H9 (cell line): ENCODE results near the gene EIF2S2. TPM values are rescaled to one million over a fixed set of nuclear protein-coding genes. Genes with fewer than 3 reads are reported as not detected.

Experiments
- DNase-seq: peaks from one replicate; pipeline ENCODE4 v3.0.0-alpha.2; 2017
- H2AFZ ChIP-seq: one replicate; pipeline ENCODE4 v1.6.1; 2013; ENCODE audit warnings: mild to moderate bottlenecking, low read length, control low read depth, moderate library complexity
- H2AK5ac ChIP-seq: 2 replicates; pipeline ENCODE4 v1.6.1; 2013; ENCODE audit warnings: low read length, control low read depth, mixed read lengths; ENCODE audit not compliant: insufficient read length
- H2BK120ac ChIP-seq: one replicate; pipeline ENCODE4 v1.6.1; 2013; ENCODE audit warnings: low read depth, mild to moderate bottlenecking, low read length, control low read depth, inconsistent platforms; ENCODE audit not compliant: poor library complexity, severe bottlenecking
- H2BK12ac ChIP-seq: 2 replicates; pipeline ENCODE4 v1.6.1; 2013; ENCODE audit warnings: low read length, control low read depth, mixed read lengths, low read depth; ENCODE audit not compliant: insufficient read length
- H2BK15ac ChIP-seq: 2 replicates; pipeline ENCODE4 v1.6.1; 2013; ENCODE audit warnings: low read depth, low read length, control low read depth
- H2BK20ac ChIP-seq: one replicate; pipeline ENCODE4 v1.6.1; 2013; ENCODE audit warnings: low read depth, mild to moderate bottlenecking, low read length, control low read depth, inconsistent platforms; ENCODE audit not compliant: poor library complexity, severe bottlenecking
- H2BK5ac ChIP-seq: 2 replicates; pipeline ENCODE4 v1.6.1; 2013; ENCODE audit warnings: low read length, control low read depth, mixed read lengths; ENCODE audit not compliant: insufficient read length
- H3K14ac ChIP-seq: 2 replicates; pipeline ENCODE4 v1.6.1; 2013; ENCODE audit warnings: low read length, control low read depth; ENCODE audit not compliant: insufficient read depth
- H3K18ac ChIP-seq: 2 replicates; pipeline ENCODE4 v1.6.1; 2013; ENCODE audit warnings: low read depth, mild to moderate bottlenecking, mixed read lengths, low read length, control low read depth; ENCODE audit not compliant: insufficient read length
- H3K23ac ChIP-seq: 2 replicates; pipeline ENCODE4 v1.6.1; 2013; ENCODE audit warnings: low read length, control low read depth, mixed read lengths, low read depth; ENCODE audit not compliant: insufficient read length
- H3K23me2 ChIP-seq: 2 replicates; pipeline ENCODE4 v1.6.1; 2013; ENCODE audit warnings: low read depth, mild to moderate bottlenecking, mixed read lengths, low read length, control low read depth; ENCODE audit not compliant: insufficient read length, poor library complexity, severe bottlenecking
- H3K27ac ChIP-seq: 2 replicates; pipeline ENCODE4 v1.5.1; 2013; ENCODE audit warnings: low read length, control low read depth, mixed read lengths, low read depth; ENCODE audit not compliant: insufficient read length
- H3K27me3 ChIP-seq: 2 replicates; pipeline ENCODE4 v1.6.1; 2013; ENCODE audit warnings: low read length, control low read depth, inconsistent platforms; ENCODE audit not compliant: insufficient read depth
- H3K4ac ChIP-seq: 2 replicates; pipeline ENCODE4 v1.6.1; 2013; ENCODE audit warnings: low read depth, mild to moderate bottlenecking, control low read depth, inconsistent platforms, low read length, moderate library complexity
- H3K4me1 ChIP-seq: 2 replicates; pipeline ENCODE4 v1.6.1; 2013; ENCODE audit warnings: low read length, control low read depth, inconsistent platforms; ENCODE audit not compliant: insufficient read depth
- H3K4me2 ChIP-seq: 2 replicates; pipeline ENCODE4 v1.6.1; 2013; ENCODE audit warnings: low read length, control low read depth, mixed read lengths; ENCODE audit not compliant: insufficient read length, insufficient read depth
- H3K56ac ChIP-seq: 2 replicates; pipeline ENCODE4 v1.6.1; 2013; ENCODE audit warnings: low read depth, mild to moderate bottlenecking, mixed read lengths, low read length, control low read depth; ENCODE audit not compliant: insufficient read length
- H3K79me1 ChIP-seq: 2 replicates; pipeline ENCODE4 v1.6.1; 2013; ENCODE audit warnings: low read depth, mild to moderate bottlenecking, moderate library complexity, low read length, control low read depth, inconsistent platforms; ENCODE audit not compliant: insufficient read depth, poor library complexity, severe bottlenecking
- H3K79me2 ChIP-seq: 2 replicates; pipeline ENCODE4 v1.6.1; 2013; ENCODE audit warnings: low read length, control low read depth, inconsistent platforms; ENCODE audit not compliant: insufficient read depth
- H3K9ac ChIP-seq: 2 replicates; pipeline ENCODE4 v1.6.1; 2013; ENCODE audit warnings: low read length, control low read depth, mixed read lengths; ENCODE audit not compliant: insufficient read length; ENCODE audit errors: extremely low read depth
- H3K9me3 ChIP-seq: one replicate; pipeline ENCODE4 v1.6.1; 2013; ENCODE audit warnings: low read depth, low read length, inconsistent platforms; ENCODE audit not compliant: control insufficient read depth
- H3T11ph ChIP-seq: one replicate; pipeline ENCODE4 v1.6.1; 2013; ENCODE audit warnings: mild to moderate bottlenecking, low read length, control low read depth, inconsistent platforms
- H4K20me1 ChIP-seq: one replicate; pipeline ENCODE4 v1.6.1; 2013; ENCODE audit not compliant: control insufficient read depth, insufficient read length, insufficient read depth
- H4K5ac ChIP-seq: 2 replicates; pipeline ENCODE4 v1.6.1; 2013; ENCODE audit warnings: low read depth, mild to moderate bottlenecking, mixed read lengths, low read length, control low read depth; ENCODE audit not compliant: insufficient read length
- H4K8ac ChIP-seq: replicated peaks from 2 replicates; pipeline ENCODE4 v1.6.1; 2013; ENCODE audit warnings: low read length, control low read depth, mixed read lengths, low read depth; ENCODE audit not compliant: insufficient read length
- H4K91ac ChIP-seq: 2 replicates; pipeline ENCODE4 v1.6.1; 2013; ENCODE audit warnings: low read depth, mild to moderate bottlenecking, moderate library complexity, mixed read lengths, low read length, control low read depth; ENCODE audit not compliant: insufficient read length
- H3K27ac Mint-ChIP-seq, 3 experiments: 2 replicates in 2 of 3; 3 replicates in 1 of 3; pipeline ENCODE4 v1.8.0; 2020 to 2021; ENCODE audit warnings: mixed read lengths in 3 of 3, mild to moderate bottlenecking in 1 of 3, moderate library complexity in 1 of 3
- H3K27me3 Mint-ChIP-seq: 2 replicates; pipeline ENCODE4 v1.8.0; 2021; ENCODE audit warnings: low read depth, mild to moderate bottlenecking, moderate library complexity, mixed read lengths
- H3K36me3 Mint-ChIP-seq, 3 experiments: 2 replicates in 2 of 3; 3 replicates in 1 of 3; pipeline ENCODE4 v1.8.0; 2020 to 2021; ENCODE audit warnings: low read depth in 3 of 3, mixed read lengths in 3 of 3; ENCODE audit not compliant: insufficient read depth in 1 of 3
- H3K4me1 Mint-ChIP-seq, 2 experiments: 2 replicates each; pipeline ENCODE4 v1.8.0; 2020; ENCODE audit warnings: mixed read lengths in 2 of 2
- H3K4me3 Mint-ChIP-seq, 2 experiments: 2 replicates in 1 of 2; 3 replicates in 1 of 2; pipeline ENCODE4 v1.8.0; 2020 to 2021; ENCODE audit warnings: mild to moderate bottlenecking in 2 of 2, mixed read lengths in 2 of 2, moderate library complexity in 1 of 2
- H3K9me3 Mint-ChIP-seq, 2 experiments: 2 replicates in 1 of 2; 3 replicates in 1 of 2; pipeline ENCODE4 v1.8.0; 2020; ENCODE audit warnings: mild to moderate bottlenecking in 2 of 2, mixed read lengths in 2 of 2, moderate library complexity in 1 of 2
- WGBS: extraction: QIAGEN DNeasy Blood & Tissue Kit; methylation state at CpG from one replicate; pipeline ENCODE4 v1.1.7; 2013; ENCODE audit warnings: missing lambda C conversion rate, low lambda C conversion rate, mixed read lengths; ENCODE audit not compliant: insufficient read length; ENCODE audit errors: extremely low coverage; 5-methylcytosine and 5-hydroxymethylcytosine counted together
- total RNA-seq: library from RNA; stranded (reverse); gene quantifications from 2 replicates; pipeline ENCODE4 v1.2.1, GENCODE V29; 2021
- TF ChIP-seq, protein P1 (sequence below): fragments of 200-600 bp; sonication (generic); conservative IDR thresholded peaks from 3 replicates; pipeline ENCODE4 v1.8.0; 2021; ENCODE audit warnings: antibody characterized with exemption, mild to moderate bottlenecking

EIF2S2 gene
- total RNA-seq, 1 experiment from 2014 or later, result 188 TPM

GRCh38 chr20:34047010-34047687, 64.9 kb downstream of the EIF2S2 start:
- TF ChIP-seq, protein P1, sequence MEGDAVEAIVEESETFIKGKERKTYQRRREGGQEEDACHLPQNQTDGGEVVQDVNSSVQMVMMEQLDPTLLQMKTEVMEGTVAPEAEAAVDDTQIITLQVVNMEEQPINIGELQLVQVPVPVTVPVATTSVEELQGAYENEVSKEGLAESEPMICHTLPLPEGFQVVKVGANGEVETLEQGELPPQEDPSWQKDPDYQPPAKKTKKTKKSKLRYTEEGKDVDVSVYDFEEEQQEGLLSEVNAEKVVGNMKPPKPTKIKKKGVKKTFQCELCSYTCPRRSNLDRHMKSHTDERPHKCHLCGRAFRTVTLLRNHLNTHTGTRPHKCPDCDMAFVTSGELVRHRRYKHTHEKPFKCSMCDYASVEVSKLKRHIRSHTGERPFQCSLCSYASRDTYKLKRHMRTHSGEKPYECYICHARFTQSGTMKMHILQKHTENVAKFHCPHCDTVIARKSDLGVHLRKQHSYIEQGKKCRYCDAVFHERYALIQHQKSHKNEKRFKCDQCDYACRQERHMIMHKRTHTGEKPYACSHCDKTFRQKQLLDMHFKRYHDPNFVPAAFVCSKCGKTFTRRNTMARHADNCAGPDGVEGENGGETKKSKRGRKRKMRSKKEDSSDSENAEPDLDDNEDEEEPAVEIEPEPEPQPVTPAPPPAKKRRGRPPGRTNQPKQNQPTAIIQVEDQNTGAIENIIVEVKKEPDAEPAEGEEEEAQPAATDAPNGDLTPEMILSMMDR, result no peak
- H3K4me2 ChIP-seq, result no peak overlapping the region
- H2BK5ac ChIP-seq, result no peak overlapping the region
- no peak overlapping the region for H3K14ac ChIP-seq
- H3K79me1 ChIP-seq, result peaks cover 10% of the 10 kb centered on the region
- no peak overlapping the region for H2AK5ac ChIP-seq
- Mint-ChIP-seq H3K27me3 (no peaks in the 10 kb centered on the region), H3K27ac (no peak overlapping the region), H3K4me3 (no peak overlapping the region), H3K36me3 (peaks cover 0 to 2% (median 0%) of the 10 kb centered on the region in 3 experiments; a peak in 4 of 7 replicates), H3K4me1 (peaks cover 38 to 40% of the 10 kb centered on the region in 2 experiments), H3K9me3 (no peaks in the 10 kb centered on the region)
- no peak overlapping the region for H3K9ac ChIP-seq
- peaks cover 2% of the 10 kb centered on the region; the same call in 1 of the 2 replicates for H3K79me2 ChIP-seq
- no CpG with 5 or more reads among the region's 7 CpGs for WGBS
- no peak overlapping the region for H3K56ac ChIP-seq
- no peaks in the 10 kb centered on the region for H4K20me1 ChIP-seq
- H3K9me3 ChIP-seq, result no peaks in the 10 kb centered on the region
- H3K23ac ChIP-seq, result no peak overlapping the region
- peaks cover 11% of the 10 kb centered on the region for H3K4me1 ChIP-seq
- H2BK120ac ChIP-seq, result no peak overlapping the region
- no peak overlapping the region for H2BK12ac ChIP-seq
- H4K5ac ChIP-seq, result no peak overlapping the region
- no peak overlapping the region for H3K27ac ChIP-seq
- H3K4ac ChIP-seq, result no peak overlapping the region
- no peak overlapping the region for H2BK20ac ChIP-seq
- no peak overlapping the region for H4K91ac ChIP-seq
- no peak overlapping the region for H2AFZ ChIP-seq
- no peaks in the 10 kb centered on the region for H3K23me2 ChIP-seq
- no peak overlapping the region for H3T11ph ChIP-seq
- no peak overlapping the region for H2BK15ac ChIP-seq
- no peak for DNase-seq
- H3K27me3 ChIP-seq, result no peaks in the 10 kb centered on the region
- no peak overlapping the region for H3K18ac ChIP-seq
- no peak overlapping the region for H4K8ac ChIP-seq
